Smooth muscle cell of the brain vasculature (primary cell): ENCODE data around the gene NME5.

Experiments
- DNase-seq: peaks from one replicate; pipeline ENCODE4 v3.0.0-alpha.2; 2012; ENCODE audit warnings: low read depth, low spot score

Gene NME5

GRCh38 chr5:138132543-138132942 lies 6.7 kb downstream of the NME5 start:
- no peak for DNase-seq

- no peak for DNase-seq
These were observed 9.9 kb downstream of the NME5 start for GRCh38 chr5:138129347-138129746.

- DNase-seq = no peak
These were observed 10.9 kb downstream of the NME5 start for GRCh38 chr5:138128334-138128733.

- DNase-seq = no peak
These were observed 24.0 kb downstream of the NME5 start for GRCh38 chr5:138115254-138115653.

GRCh38 chr5:138111937-138112336 lies 27.3 kb downstream of the NME5 start:
- no peak for DNase-seq

GRCh38 chr5:138111181-138111580 lies 28.0 kb downstream of the NME5 start:
- DNase-seq = no peak

- no peak for DNase-seq
These were observed 28.8 kb downstream of the NME5 start for GRCh38 chr5:138110266-138110963.

- DNase-seq = no peak
These were observed 29.6 kb downstream of the NME5 start for GRCh38 chr5:138109463-138110265.

DNA sequence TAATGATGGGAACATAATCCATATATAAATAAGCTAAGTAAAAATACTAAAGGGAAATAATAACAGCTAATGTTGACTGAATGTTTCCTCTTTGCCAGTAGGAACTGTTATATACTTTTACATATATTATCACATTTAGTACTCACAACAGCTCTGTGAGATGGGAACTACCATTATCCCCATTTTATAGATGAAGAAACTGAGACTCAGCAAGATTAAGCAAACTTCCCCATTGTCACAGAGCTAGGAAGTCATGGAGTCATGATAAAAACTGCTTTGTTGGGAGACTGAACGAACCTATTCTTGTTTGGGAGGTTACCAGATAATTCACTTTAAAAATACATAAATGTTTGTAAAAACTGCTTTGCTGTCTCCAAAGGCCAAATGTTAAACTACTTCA lies 32.0 kb downstream of the NME5 start:
- DNase-seq = no peak

GRCh38 chr5:138105709-138106108 lies 33.5 kb downstream of the NME5 start:
- no peak for DNase-seq

GRCh38 chr5:138103319-138103637 lies 36.0 kb downstream of the NME5 start:
- no peak for DNase-seq

- DNase-seq = no peak
These were observed 36.5 kb downstream of the NME5 start for GRCh38 chr5:138102454-138103318.

DNA sequence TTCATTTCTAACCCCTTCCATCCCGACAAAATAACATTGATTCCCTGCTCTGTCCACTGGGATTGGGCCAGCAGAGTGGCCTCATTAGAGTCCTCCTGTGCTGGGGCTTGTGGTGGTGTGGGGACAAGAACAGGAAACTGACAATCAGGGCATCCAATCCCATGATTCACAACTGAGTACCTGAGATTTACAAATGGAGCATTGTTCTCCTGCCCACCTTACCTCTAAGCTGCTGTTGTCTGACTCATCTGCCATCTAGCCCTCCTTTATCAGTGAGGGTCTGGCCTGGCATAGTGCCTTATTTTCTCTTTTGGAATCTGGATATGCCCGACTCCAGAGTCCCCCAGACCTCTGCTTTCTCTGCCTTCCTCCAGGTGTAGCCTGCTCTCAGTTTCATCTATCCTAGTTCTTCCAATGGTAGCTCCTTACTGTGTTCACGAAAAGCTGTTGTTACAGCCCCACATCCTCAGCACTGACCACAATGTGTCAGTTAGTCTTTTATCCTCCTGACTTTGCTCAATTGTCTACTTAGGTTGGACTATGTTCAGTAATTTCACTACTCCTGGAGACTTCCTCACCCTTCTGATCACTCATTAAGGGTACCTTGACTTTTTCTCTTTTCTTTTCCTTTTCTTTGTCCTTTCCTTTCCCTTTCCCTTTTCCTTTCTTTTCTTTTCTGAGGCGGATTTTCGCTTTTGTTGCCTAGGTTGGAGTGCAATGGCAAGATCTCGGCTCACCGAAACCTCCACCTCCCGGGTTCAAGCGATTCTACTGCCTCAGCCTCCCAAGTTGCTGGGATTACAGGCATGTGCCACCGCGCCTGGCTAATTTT lies 42.0 kb downstream of the NME5 start:
- no peak for DNase-seq

GRCh38 chr5:138096363-138096762 lies 42.9 kb downstream of the NME5 start:
- no peak for DNase-seq

GRCh38 chr5:138095100-138095907 lies 43.9 kb downstream of the NME5 start:
- DNase-seq = no peak

DNA sequence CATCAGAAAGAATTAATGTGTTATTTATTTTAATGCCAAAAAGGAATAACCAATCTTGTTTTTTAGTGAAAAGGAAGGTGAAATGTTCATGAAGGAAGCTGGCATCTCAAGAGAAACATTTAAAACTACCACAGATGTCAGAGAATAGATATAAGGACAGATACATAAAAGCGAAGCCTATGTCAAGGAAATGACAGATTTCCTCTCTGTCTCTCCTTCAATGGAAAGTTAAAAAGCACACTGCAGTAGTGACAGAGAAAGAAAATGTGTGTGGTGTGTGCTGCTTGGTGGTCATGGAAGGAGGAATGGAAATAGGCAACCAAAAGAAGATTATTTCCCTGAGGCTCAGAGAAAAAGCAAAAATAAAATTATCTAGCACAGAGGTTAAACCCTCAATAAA lies 46.2 kb downstream of the NME5 start:
- DNase-seq = no peak

GRCh38 chr5:138092301-138092700 lies 46.9 kb downstream of the NME5 start:
- DNase-seq = no peak

DNA sequence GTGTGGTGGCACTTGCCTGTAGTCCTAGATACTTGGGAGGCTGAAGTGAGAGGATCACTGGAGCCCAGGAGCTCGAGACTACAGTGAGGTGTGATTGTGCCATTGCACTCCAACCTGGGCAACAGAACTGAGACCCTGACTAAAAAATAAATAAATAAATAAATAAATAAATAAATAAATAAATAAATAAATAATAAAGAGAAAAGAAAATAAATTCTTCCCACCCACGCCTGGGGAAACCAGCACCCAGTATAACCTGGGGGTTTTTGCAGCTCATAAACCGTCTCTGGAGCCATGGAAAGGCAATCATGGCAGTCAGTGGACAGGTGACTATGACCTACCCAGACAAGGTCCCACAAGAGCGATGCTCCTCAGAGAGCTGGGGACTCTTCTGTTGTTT lies 47.5 kb downstream of the NME5 start:
- DNase-seq = no peak

DNA sequence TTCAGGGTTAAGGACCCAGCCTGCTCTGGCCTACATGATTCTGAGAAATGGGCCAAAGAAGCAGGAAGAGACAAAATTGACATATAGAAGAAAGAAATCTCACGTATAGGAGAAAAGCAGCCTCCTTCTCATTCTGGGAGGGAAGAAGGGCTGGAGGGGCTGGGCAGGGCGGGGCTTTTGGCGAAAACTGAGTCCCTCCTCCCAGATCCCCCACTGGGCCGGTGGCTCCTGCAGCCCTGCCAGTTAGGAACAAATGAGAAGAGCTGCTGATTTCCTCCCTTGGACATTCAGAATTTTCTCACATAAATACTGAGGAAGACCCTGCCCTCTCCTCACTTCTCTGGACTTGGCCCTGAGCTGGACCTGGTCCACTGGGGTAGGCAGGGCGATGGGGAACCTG lies 55.5 kb downstream of the NME5 start, which contains the start of gene WNT8A:
WNT8A (plus strand) TSS at position 332 of the 400 bp plus-strand sequence. CDS start 95 bp downstream, outside the sequence.
- no peak for DNase-seq

GRCh38 chr5:138082033-138082432 lies 57.2 kb downstream of the NME5 start:
- DNase-seq = no peak
